Endothelial cell (in vitro differentiated cells): ENCODE measurements around the gene ISG15. TPM values are rescaled to one million over a fixed set of nuclear protein-coding genes. Genes with fewer than 3 reads are reported as not detected.

Source experiments
- DNase-seq: peaks from one replicate; pipeline ENCODE4 v3.0.0; 2021; ENCODE audit warnings: low spot score
- H3K27ac Mint-ChIP-seq: one replicate; pipeline ENCODE4 v1.8.0; 2021; ENCODE audit warnings: mixed read lengths, inconsistent platforms; ENCODE audit not compliant: unreplicated experiment
- H3K27me3 Mint-ChIP-seq: one replicate; pipeline ENCODE4 v1.8.0; 2021; ENCODE audit warnings: mild to moderate bottlenecking, moderate library complexity, mixed read lengths, inconsistent platforms; ENCODE audit not compliant: unreplicated experiment
- H3K36me3 Mint-ChIP-seq: one replicate; pipeline ENCODE4 v1.8.0; 2021; ENCODE audit warnings: mild to moderate bottlenecking, low read depth, mixed read lengths, inconsistent platforms; ENCODE audit not compliant: unreplicated experiment
- H3K4me1 Mint-ChIP-seq: one replicate; pipeline ENCODE4 v1.8.0; 2021; ENCODE audit warnings: mild to moderate bottlenecking, mixed read lengths, inconsistent platforms; ENCODE audit not compliant: unreplicated experiment
- H3K4me3 Mint-ChIP-seq: one replicate; pipeline ENCODE4 v1.8.0; 2021; ENCODE audit warnings: mild to moderate bottlenecking, mixed read lengths, inconsistent platforms; ENCODE audit not compliant: unreplicated experiment
- H3K9me3 Mint-ChIP-seq: one replicate; pipeline ENCODE4 v1.8.0; 2021; ENCODE audit warnings: mixed read lengths, inconsistent platforms; ENCODE audit not compliant: unreplicated experiment
- CTCF ChIP-seq: fragments of 200-600 bp; sonication (generic); IDR thresholded peaks from one replicate; pipeline ENCODE4 v1.5.0; 2021; ENCODE audit warnings: antibody characterized with exemption; ENCODE audit not compliant: unreplicated experiment
- total RNA-seq: library from RNA; stranded (reverse); fragmentation: NEBNext Ultra II Directional; extraction: Animal tissue kit (Norgen Biotek cat#: 25700); gene quantifications from one replicate; pipeline ENCODE4 v1.2.1, GENCODE V29; 2021; ENCODE audit not compliant: unreplicated experiment

The ISG15 gene
- total RNA-seq, 1 donor from 2014 or later = 33.3 TPM

- no peak for DNase-seq
- Mint-ChIP-seq H3K4me3 (no peak overlapping the region), H3K4me1 (no peaks in the 10 kb centered on the region), H3K27ac (no peak overlapping the region), H3K36me3 (peaks cover 25% of the 10 kb centered on the region), H3K9me3 (no peaks in the 10 kb centered on the region), H3K27me3 (peaks cover 16% of the 10 kb centered on the region)
- no peak for TF ChIP-seq CTCF
These were observed 37.3 kb downstream of the ISG15 start for GRCh38 chr1:1050577-1051052.

DNA sequence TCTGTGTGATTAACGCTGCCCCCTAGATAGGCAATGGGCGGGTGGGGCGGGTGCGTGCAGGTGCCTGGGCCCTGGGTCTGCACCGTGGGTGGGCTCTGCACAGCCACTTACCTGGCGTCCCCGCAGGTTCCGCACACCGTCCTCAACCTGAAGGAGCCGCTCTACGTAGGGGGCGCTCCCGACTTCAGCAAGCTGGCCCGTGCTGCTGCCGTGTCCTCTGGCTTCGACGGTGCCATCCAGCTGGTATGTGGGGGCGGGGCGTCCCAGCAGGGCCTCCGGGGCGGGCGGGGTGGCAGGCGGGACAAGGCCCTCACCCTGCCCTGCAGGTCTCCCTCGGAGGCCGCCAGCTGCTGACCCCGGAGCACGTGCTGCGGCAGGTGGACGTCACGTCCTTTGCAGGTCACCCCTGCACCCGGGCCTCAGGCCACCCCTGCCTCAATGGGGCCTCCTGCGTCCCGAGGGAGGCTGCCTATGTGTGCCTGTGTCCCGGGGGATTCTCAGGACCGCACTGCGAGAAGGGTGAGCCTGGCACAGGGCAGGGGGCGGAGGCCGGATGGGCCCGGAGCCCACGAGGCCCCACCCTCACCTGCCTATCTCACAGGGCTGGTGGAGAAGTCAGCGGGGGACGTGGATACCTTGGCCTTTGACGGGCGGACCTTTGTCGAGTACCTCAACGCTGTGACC, 38.0 kb downstream of the ISG15 start:
- peaks cover 19% of the 10 kb centered on the region for H3K27me3 Mint-ChIP-seq
- no peaks in the 10 kb centered on the region for H3K4me1 Mint-ChIP-seq
- H3K36me3 Mint-ChIP-seq = peaks cover 26% of the 10 kb centered on the region
- TF ChIP-seq CTCF = no peak
- H3K9me3 Mint-ChIP-seq = no peaks in the 10 kb centered on the region
- DNase-seq = no peak
- H3K27ac Mint-ChIP-seq = no peak overlapping the region
- no peak overlapping the region for H3K4me3 Mint-ChIP-seq

DNA sequence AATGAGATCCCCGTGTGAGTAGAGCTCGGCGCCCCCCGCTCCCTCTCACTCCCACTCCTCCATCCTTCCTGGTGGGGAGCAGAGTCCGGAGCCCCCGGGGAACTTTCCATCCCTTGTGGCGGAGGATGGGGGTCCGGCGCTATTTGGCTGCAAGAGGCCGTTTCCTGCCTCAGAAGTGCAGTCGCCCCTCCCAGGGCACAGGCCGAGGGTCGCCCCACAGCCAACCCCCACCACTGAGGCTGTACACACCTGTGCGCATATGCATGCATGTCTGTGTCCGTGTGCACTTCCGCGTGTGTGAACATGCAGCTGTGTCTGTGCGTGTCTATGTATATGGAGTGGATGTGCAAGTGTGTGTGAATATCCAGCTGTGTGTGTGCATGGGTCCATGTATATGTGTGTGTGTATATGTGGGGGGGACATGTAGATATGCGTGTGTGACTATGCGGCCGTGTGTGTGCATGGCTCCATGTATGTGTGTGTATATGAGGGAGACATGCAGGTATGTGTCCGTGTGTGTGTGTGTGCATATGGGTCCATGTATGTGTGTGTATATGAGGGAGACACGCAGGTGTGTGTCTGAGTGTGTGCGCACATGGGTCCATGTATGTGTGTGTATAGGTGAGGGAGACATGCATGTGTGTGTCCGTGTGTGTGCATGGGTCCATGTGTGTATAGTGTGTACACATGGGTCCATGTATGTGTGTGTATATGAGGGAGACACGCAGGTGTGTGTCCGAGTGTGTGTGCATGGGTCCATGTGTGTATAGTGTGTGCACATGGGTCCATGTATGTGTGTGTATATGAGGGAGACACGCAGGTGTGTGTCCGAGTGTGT, 38.9 kb downstream of the ISG15 start:
- DNase-seq = no peak
- no peak for TF ChIP-seq CTCF
- Mint-ChIP-seq H3K36me3 (peaks cover 23% of the 10 kb centered on the region), H3K27me3 (peaks cover 20% of the 10 kb centered on the region), H3K4me3 (peak overlapping the region; percentile 49), H3K4me1 (no peaks in the 10 kb centered on the region), H3K27ac (peak overlapping the region; percentile 15), H3K9me3 (no peaks in the 10 kb centered on the region)

DNA sequence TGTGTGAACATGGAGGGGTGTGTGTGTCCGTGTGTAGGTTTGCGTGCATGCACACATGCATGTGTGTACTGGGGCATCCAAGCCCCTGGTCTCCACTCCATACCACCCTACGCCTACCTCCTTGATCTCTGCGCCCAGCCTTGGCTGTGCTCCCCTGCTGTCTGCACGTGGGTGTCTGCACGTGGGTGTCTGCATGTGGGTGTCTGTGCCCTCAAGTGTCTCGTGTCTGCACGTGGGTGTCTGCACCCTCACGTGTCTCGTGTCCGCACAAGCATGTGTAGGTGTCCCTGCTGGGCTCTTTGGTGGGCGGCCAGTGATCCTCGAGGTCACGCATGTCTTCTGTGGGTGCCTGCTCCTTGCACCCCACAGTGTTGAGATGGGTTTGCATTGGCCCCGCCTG, 39.7 kb downstream of the ISG15 start:
- peaks cover 21% of the 10 kb centered on the region for H3K36me3 Mint-ChIP-seq
- no peaks in the 10 kb centered on the region for H3K9me3 Mint-ChIP-seq
- H3K4me3 Mint-ChIP-seq = peak overlapping the region; percentile 68
- peaks cover 20% of the 10 kb centered on the region for H3K27me3 Mint-ChIP-seq
- H3K27ac Mint-ChIP-seq = peak overlapping the region; percentile 15
- no peak for DNase-seq
- TF ChIP-seq CTCF = no peak
- H3K4me1 Mint-ChIP-seq = no peaks in the 10 kb centered on the region

DNA sequence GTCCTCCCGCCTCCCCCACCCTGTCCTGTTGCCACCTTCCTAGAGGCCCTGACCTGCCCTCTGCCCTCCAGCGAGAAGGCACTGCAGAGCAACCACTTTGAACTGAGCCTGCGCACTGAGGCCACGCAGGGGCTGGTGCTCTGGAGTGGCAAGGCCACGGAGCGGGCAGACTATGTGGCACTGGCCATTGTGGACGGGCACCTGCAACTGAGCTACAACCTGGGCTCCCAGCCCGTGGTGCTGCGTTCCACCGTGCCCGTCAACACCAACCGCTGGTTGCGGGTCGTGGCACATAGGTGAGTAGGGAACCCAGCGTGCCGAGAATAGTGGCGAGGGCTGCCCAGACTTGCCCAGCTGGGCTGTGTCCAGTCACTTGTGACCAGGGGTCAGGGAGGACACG, 40.4 kb downstream of the ISG15 start:
- Mint-ChIP-seq H3K36me3 (peaks cover 21% of the 10 kb centered on the region), H3K27ac (no peak overlapping the region), H3K27me3 (peaks cover 21% of the 10 kb centered on the region), H3K4me3 (no peak overlapping the region), H3K4me1 (peaks cover 2% of the 10 kb centered on the region), H3K9me3 (no peaks in the 10 kb centered on the region)
- no peak for DNase-seq
- TF ChIP-seq CTCF = no peak
